H1 (cell line): ENCODE measurements around the gene FRMD4A. TPM values are rescaled to one million over a fixed set of nuclear protein-coding genes. Genes with fewer than 3 reads are reported as not detected.
A peak's percentile ranks its signal among the peaks of the same experiment; 100 is the strongest.

ENCODE experiments used
- CTCF ChIA-PET: fragments of 300-600 bp; sonication (Branson Sonifier 250); formaldehyde crosslinking; loops from one replicate; lab custom pipeline; 2021; ENCODE audit not compliant: partially characterized antibody; lab: Charles Lee
- POLR2A ChIA-PET: fragments of 300-600 bp; sonication (Branson Sonifier 250); formaldehyde crosslinking; loops from one replicate; lab custom pipeline; 2021; ENCODE audit warnings: inconsistent platforms; ENCODE audit not compliant: partially characterized antibody; lab: Charles Lee
- DNase-seq, 2 experiments: peaks; one replicate each; pipeline versions ENCODE4 v3.0.0 to v3.0.0-alpha.2; 2010 to 2022; ENCODE audit warnings: low spot score in 2 of 2, low read depth in 1 of 2, mixed read lengths in 1 of 2
- FAIRE-seq: peaks from 2 replicates; lab custom pipeline; 2011; peaks lifted over from hg19 to GRCh38; lab: Jason Lieb, UNC
- H2AFZ ChIP-seq: 2 replicates; pipeline ENCODE4 v1.8.1; 2012; ENCODE audit warnings: low read length, inconsistent platforms
- H2AK5ac ChIP-seq: 2 replicates; pipeline ENCODE4 v1.6.1; 2013; ENCODE audit warnings: low read depth, low read length
- H2BK120ac ChIP-seq: replicated peaks from 2 replicates; pipeline ENCODE3; 2013; ENCODE audit warnings: low read depth, low read length, inconsistent platforms
- H2BK12ac ChIP-seq: 2 replicates; pipeline ENCODE4 v1.6.1; 2013; ENCODE audit warnings: low read depth, low read length
- H2BK15ac ChIP-seq: 2 replicates; pipeline ENCODE4 v1.6.1; 2013; ENCODE audit warnings: low read length
- H2BK20ac ChIP-seq: 2 replicates; pipeline ENCODE4 v1.6.1; 2013; ENCODE audit warnings: low read length
- H2BK5ac ChIP-seq: 2 replicates; pipeline ENCODE4 v1.6.1; 2013; ENCODE audit warnings: low read depth, low read length
- H3K14ac ChIP-seq: 2 replicates; pipeline ENCODE4 v1.6.1; 2013; ENCODE audit warnings: inconsistent platforms; ENCODE audit not compliant: insufficient read length
- H3K18ac ChIP-seq: 2 replicates; pipeline ENCODE4 v1.6.1; 2013; ENCODE audit warnings: low read length; ENCODE audit errors: extremely low read depth
- H3K23ac ChIP-seq: 2 replicates; pipeline ENCODE4 v1.6.1; 2013; ENCODE audit warnings: inconsistent platforms; ENCODE audit not compliant: insufficient read length
- H3K23me2 ChIP-seq: 2 replicates; pipeline ENCODE4 v1.6.1; 2013; ENCODE audit warnings: low read depth, low read length
- H3K27ac ChIP-seq: 2 replicates; pipeline ENCODE4 v1.6.1; 2011; ENCODE audit warnings: low read depth, low read length, inconsistent platforms
- H3K27me3 ChIP-seq, 4 experiments: replicated peaks in 1 of 4; 1 replicate in 1 of 4; 2 replicates in 3 of 4; pipeline versions ENCODE4 v1.6.1 to v1.8.1; 2011 to 2013; ENCODE audit warnings: low read length in 3 of 4, mild to moderate bottlenecking in 3 of 4, inconsistent platforms in 2 of 4, mixed read lengths in 2 of 4, moderate library complexity in 1 of 4; ENCODE audit not compliant: control insufficient read depth in 3 of 4, insufficient read depth in 3 of 4; ENCODE audit errors: extremely low read depth in 1 of 4
- H3K36me3 ChIP-seq, 4 experiments: 2 replicates each; pipeline versions ENCODE4 v1.6.1 to v1.8.1; 2011 to 2013; ENCODE audit warnings: mild to moderate bottlenecking in 4 of 4, low read length in 3 of 4, moderate library complexity in 2 of 4, control low read depth in 1 of 4, inconsistent platforms in 1 of 4; ENCODE audit not compliant: insufficient read depth in 4 of 4, control insufficient read depth in 2 of 4
- H3K4ac ChIP-seq: replicated peaks from 2 replicates; pipeline ENCODE3; 2013; ENCODE audit warnings: low read length, low read depth, mixed read lengths, inconsistent platforms; ENCODE audit not compliant: insufficient read length
- H3K4me1 ChIP-seq, 4 experiments: replicated peaks in 1 of 4; 1 replicate in 1 of 4; 2 replicates in 3 of 4; pipeline versions ENCODE4 v1.6.1 to v1.8.1; 2011 to 2013; ENCODE audit warnings: low read length in 3 of 4, inconsistent platforms in 2 of 4, mixed read lengths in 1 of 4; ENCODE audit not compliant: insufficient read depth in 4 of 4, control insufficient read depth in 3 of 4
- H3K4me2 ChIP-seq, 2 experiments: 2 replicates each; pipeline versions ENCODE4 v1.6.1 to v1.8.1; 2011 to 2013; ENCODE audit warnings: low read depth in 2 of 2, low read length in 2 of 2, control low read depth in 1 of 2, inconsistent platforms in 1 of 2, mild to moderate bottlenecking in 1 of 2; ENCODE audit not compliant: insufficient read depth in 1 of 2
- H3K4me3 ChIP-seq, 4 experiments: fragments of 200-600, 300-600 bp in 1 of 4; sonication (generic), shearing (Covaris generic), sonication (Bioruptor Twin) in 1 of 4; 2 replicates each; pipeline versions ENCODE4 v1.5.1 to v1.8.1; 2011 to 2016; ENCODE audit warnings: low read length in 4 of 4, low read depth in 3 of 4, control low read depth in 2 of 4, inconsistent platforms in 2 of 4, mild to moderate bottlenecking in 2 of 4, mixed read lengths in 1 of 4, moderate library complexity in 1 of 4; ENCODE audit not compliant: insufficient read depth in 2 of 4; ENCODE audit errors: extremely low read depth in 1 of 4
- H3K56ac ChIP-seq: replicated peaks from 2 replicates; pipeline ENCODE3; 2013; ENCODE audit warnings: low read depth, mild to moderate bottlenecking, mixed read lengths, low read length, inconsistent platforms; ENCODE audit not compliant: insufficient read length
- H3K79me1 ChIP-seq: 2 replicates; pipeline ENCODE4 v1.6.1; 2013; ENCODE audit warnings: low read depth, low read length, control low read depth
- H3K79me2 ChIP-seq, 2 experiments: 2 replicates each; pipeline versions ENCODE4 v1.6.1 to v1.8.1; 2012 to 2013; ENCODE audit warnings: low read length in 2 of 2, mild to moderate bottlenecking in 2 of 2, inconsistent platforms in 1 of 2; ENCODE audit not compliant: insufficient read depth in 2 of 2, control insufficient read depth in 1 of 2
- H3K9ac ChIP-seq, 4 experiments: replicated peaks in 1 of 4; 1 replicate in 1 of 4; 2 replicates in 3 of 4; pipeline versions ENCODE4 v1.6.1 to v1.8.1; 2011 to 2013; ENCODE audit warnings: low read depth in 3 of 4, low read length in 3 of 4, control low read depth in 2 of 4, mild to moderate bottlenecking in 2 of 4, moderate library complexity in 2 of 4, inconsistent platforms in 1 of 4; ENCODE audit errors: extremely low read depth in 1 of 4
- H3K9me3 ChIP-seq, 2 experiments: 2 replicates each; pipeline versions ENCODE4 v1.6.1 to v1.8.1; 2012 to 2013; ENCODE audit warnings: mild to moderate bottlenecking in 2 of 2, moderate library complexity in 2 of 2, control low read depth in 1 of 2, inconsistent platforms in 1 of 2, low read depth in 1 of 2, low read length in 1 of 2, mixed read lengths in 1 of 2; ENCODE audit not compliant: insufficient read depth in 2 of 2
- H4K20me1 ChIP-seq, 2 experiments: replicated peaks in 1 of 2; 2 replicates each; pipeline versions ENCODE3 to v1.8.1; 2011 to 2013; ENCODE audit warnings: inconsistent platforms in 2 of 2, low read length in 2 of 2, mild to moderate bottlenecking in 1 of 2; ENCODE audit not compliant: insufficient read depth in 2 of 2, control insufficient read depth in 1 of 2
- H4K5ac ChIP-seq: 2 replicates; pipeline ENCODE4 v1.6.1; 2013; ENCODE audit warnings: low read length, low read depth, mixed read lengths, inconsistent platforms; ENCODE audit not compliant: insufficient read length
- H4K8ac ChIP-seq: 2 replicates; pipeline ENCODE4 v1.8.0; 2013; ENCODE audit warnings: mild to moderate bottlenecking, moderate library complexity, low read length, inconsistent platforms; ENCODE audit not compliant: insufficient read depth; ENCODE audit errors: extremely low read depth
- H4K91ac ChIP-seq: replicated peaks from 2 replicates; pipeline ENCODE3; 2013; ENCODE audit warnings: low read length, mixed read lengths, inconsistent platforms; ENCODE audit not compliant: insufficient read length
- ATF2 ChIP-seq: IDR thresholded peaks from 2 replicates; pipeline ENCODE4 v1.6.1; 2012; ENCODE audit warnings: low read length, inconsistent platforms
- ATF3 ChIP-seq: IDR thresholded peaks from 2 replicates; pipeline ENCODE4 v1.6.1; 2011; ENCODE audit warnings: low read depth, mild to moderate bottlenecking, low read length; ENCODE audit not compliant: insufficient read depth
- BACH1 ChIP-seq: IDR thresholded peaks from 2 replicates; pipeline ENCODE4 v1.6.1; 2012; ENCODE audit warnings: low read length, improper control_type of control experiment
- CEBPB ChIP-seq: IDR thresholded peaks from 2 replicates; pipeline ENCODE4 v1.6.1; 2012; ENCODE audit warnings: low read depth, low read length
- FOSL1 ChIP-seq: IDR thresholded peaks from 2 replicates; pipeline ENCODE4 v1.6.1; 2011; ENCODE audit warnings: mild to moderate bottlenecking, low read depth, low read length, moderate library complexity; ENCODE audit not compliant: insufficient read depth
- JUN ChIP-seq: IDR thresholded peaks from 2 replicates; pipeline ENCODE4 v1.6.1; 2011; ENCODE audit warnings: low read depth, mild to moderate bottlenecking, improper control_type of control experiment, low read length
- JUND ChIP-seq: IDR thresholded peaks from 2 replicates; pipeline ENCODE4 v1.6.1; 2011; ENCODE audit warnings: mild to moderate bottlenecking, improper control_type of control experiment, low read length
- KDM4A ChIP-seq: IDR thresholded peaks from one replicate; pipeline ENCODE4 v1.7.1; 2012; ENCODE audit warnings: low read depth, mild to moderate bottlenecking, moderate library complexity, low read length, inconsistent platforms; ENCODE audit not compliant: severe bottlenecking
- RAD21 ChIP-seq, 2 experiments: IDR thresholded peaks in 1 of 2; conservative IDR thresholded peaks in 1 of 2; 2 replicates each; pipeline ENCODE4 v1.6.1; 2011; ENCODE audit warnings: low read depth in 2 of 2, low read length in 2 of 2, improper control_type of control experiment in 1 of 2, inconsistent platforms in 1 of 2, mild to moderate bottlenecking in 1 of 2, moderate library complexity in 1 of 2
- RBBP5 ChIP-seq: IDR thresholded peaks from 2 replicates; pipeline ENCODE4 v1.7.1; 2012; ENCODE audit warnings: low read depth, mild to moderate bottlenecking, inconsistent platforms, low read length, moderate library complexity, borderline replicate concordance
- WGBS, 2 experiments: shearing (Covaris generic) in 1 of 2; methylation state at CpG; one replicate each; pipeline versions ENCODE4 v1.1.6 to v1.1.7; 2013 to 2015; ENCODE audit warnings: low lambda C conversion rate in 2 of 2, mixed read lengths in 2 of 2, inconsistent platforms in 1 of 2, low coverage in 1 of 2, missing lambda C conversion rate in 1 of 2; ENCODE audit not compliant: insufficient replicate concordance in 2 of 2, insufficient coverage in 1 of 2, insufficient read length in 1 of 2; ENCODE audit errors: extremely low coverage in 1 of 2, missing lambda C conversion rate in 1 of 2; 5-methylcytosine and 5-hydroxymethylcytosine counted together
- polyA plus RNA-seq, 7 experiments: library from polyadenylated mRNA; depleted of rRNA in 3 of 7; stranded (reverse) in 5 of 7; unstranded in 2 of 7; fragments of >200 nt in 5 of 7; fragments of 200-250 nt in 2 of 7; gene quantifications; 1 replicate in 5 of 7; 2 replicates in 1 of 7; 4 replicates in 1 of 7; pipeline versions ENCODE4 v1.2.1 to v1.2.3, GENCODE V29; 2011 to 2013; ENCODE audit warnings: missing spikeins in 2 of 7, mixed read lengths in 2 of 7
- total RNA-seq: library from RNA; stranded (reverse); fragmentation: NEBNext Ultra II Directional; extraction: Animal tissue kit (Norgen Biotek cat#: 25700); gene quantifications from 2 replicates; pipeline ENCODE4 v1.2.1, GENCODE V29; 2021

FRMD4A gene
- total and polyA plus RNA-seq, 2 of the 8 experiments (the other 6 are each of a cell fraction or from before 2014, with no cell fraction given) = 38.6 to 39.6 TPM

- no peaks in the 10 kb centered on the region for H3K79me1 ChIP-seq
- TF ChIP-seq RAD21 (IDR thresholded peaks at IDR 0.05 in 1 of 2, conservative IDR thresholded peaks at IDR 0.05 in 1 of 2; ENCODE audit: low read depth in 2 of 2, low read length in 2 of 2) (no peak), ATF2 (peak; percentile 89), KDM4A (no peak), FOSL1 (no peak), JUND (peak; percentile 90), ATF3 (no peak), CEBPB (no peak), BACH1 (no peak), JUN (peak; percentile 94), RBBP5 (no peak)
Observed at GRCh38 chr10:13615650-13616300, 714.9 kb downstream of the FRMD4A start.

More at GRCh38 chr10:13615650-13616300, 714.9 kb downstream of the FRMD4A start:
- H4K5ac ChIP-seq = no peak overlapping the region
- H2BK12ac ChIP-seq = no peak overlapping the region; the same call in 1 of the 2 replicates
- H3K56ac ChIP-seq = no peak overlapping the region
- peaks cover 0 to 6% (median 0%) of the 10 kb centered on the region in 4 experiments; a peak in 3 of 8 replicates for H3K36me3 ChIP-seq
- H3K27me3 ChIP-seq = no peaks in the 10 kb centered on the region
- no peaks in the 10 kb centered on the region for H3K79me2 ChIP-seq
- 47% methylated on average over 7 of the region's 7 CpGs; no CpG with 5 or more reads in 1 of the 2 experiments for WGBS, 2 experiments
- no peaks in the 10 kb centered on the region for H3K9me3 ChIP-seq
- H3K4ac ChIP-seq = no peak overlapping the region
- no peak overlapping the region for H3K4me3 ChIP-seq
- DNase-seq = peak in 1 of 2 experiments; percentile 43
- no peak overlapping the region for H2AK5ac ChIP-seq
- peak overlapping the region in 1 of 2 experiments; percentile 6; a peak in 1 of 4 replicates for H3K4me2 ChIP-seq
- no peak overlapping the region for H3K9ac ChIP-seq
- H4K8ac ChIP-seq = no peak overlapping the region
- no peak overlapping the region for H3K18ac ChIP-seq
- H3K23me2 ChIP-seq = no peaks in the 10 kb centered on the region
- no peaks in the 10 kb centered on the region for H4K20me1 ChIP-seq
- no peak overlapping the region for H2BK20ac ChIP-seq
- H2BK5ac ChIP-seq = no peak overlapping the region
- no peak overlapping the region for H3K23ac ChIP-seq
- no peak overlapping the region for H3K14ac ChIP-seq
- no peak overlapping the region for H4K91ac ChIP-seq
- no peak overlapping the region for H3K27ac ChIP-seq
- no peak for FAIRE-seq
- no peak overlapping the region for H2BK120ac ChIP-seq
- ChIA-PET CTCF (interaction anchor here (0.7 to 5.5 kb wide), 11 partner anchors 11 to 585 kb away, joined by 3 to 29 read pairs (median 4); no protein-coding TSS in a partner anchor), POLR2A (interaction anchor here (0.9 to 1.9 kb wide), 5 partner anchors 12 to 570 kb away, joined by 3 to 8 read pairs (median 3); partner anchors contain the start of gene PRPF18)
- H2AFZ ChIP-seq = no peak overlapping the region
- H3K4me1 ChIP-seq = peaks cover 0 to 8% (median 2%) of the 10 kb centered on the region in 4 experiments; a peak in 5 of 7 replicates
- no peak overlapping the region for H2BK15ac ChIP-seq
